B cell (primary cell): ENCODE results near the gene TPMT. TPM values are rescaled to one million over a fixed set of nuclear protein-coding genes. Genes with fewer than 3 reads are reported as not detected.

ENCODE experiments used
- ATAC-seq: fragments of 200-7000 bp; cut with Tn5 transposase; one replicate; pipeline ENCODE4 v1.10.0; 2021; ENCODE audit warnings: low read depth, mild to moderate bottlenecking, moderate number of reproducible peaks, moderate library complexity
- CTCF ChIA-PET: fragments of 350-600 bp; sonication (Branson Sonifier 250); formaldehyde crosslinking; loops from one replicate; lab custom pipeline; 2021; ENCODE audit warnings: antibody characterized with exemption, inconsistent platforms; lab: Charles Lee
- POLR2A ChIA-PET: fragments of 350-600 bp; sonication (Branson Sonifier 250); formaldehyde crosslinking; loops from one replicate; lab custom pipeline; 2021; ENCODE audit warnings: antibody characterized with exemption; lab: Charles Lee
- DNase-seq: peaks from one replicate; pipeline ENCODE4 v3.0.0; 2013
- H2AFZ ChIP-seq: 2 replicates; pipeline ENCODE4 v1.6.1; 2012; ENCODE audit warnings: mild to moderate bottlenecking, low read depth, low read length; ENCODE audit not compliant: insufficient read depth, poor library complexity, severe bottlenecking
- H3K27ac ChIP-seq, 2 donors: 1 replicate in 1 of 2; 2 replicates in 1 of 2; pipeline ENCODE4 v1.5.1; 2012 to 2013; ENCODE audit warnings: low read length in 2 of 2, mild to moderate bottlenecking in 2 of 2, moderate library complexity in 1 of 2
- H3K27me3 ChIP-seq, 4 experiments: fragments of 200-600 bp in 1 of 4; sonication (generic) in 1 of 4; replicated peaks in 1 of 4; 1 replicate in 2 of 4; 2 replicates in 2 of 4; pipeline versions ENCODE4 v1.6.1 to v1.7.0; 2013 to 2016; ENCODE audit warnings: low read length in 3 of 4, mild to moderate bottlenecking in 2 of 4, mixed read lengths in 1 of 4, moderate library complexity in 1 of 4; ENCODE audit not compliant: insufficient read depth in 4 of 4, control insufficient read depth in 3 of 4; ENCODE audit errors: control extremely low read depth in 1 of 4
- H3K36me3 ChIP-seq, 2 experiments: replicated peaks in 1 of 2; 1 replicate in 1 of 2; 2 replicates in 1 of 2; pipeline versions ENCODE4 v1.6.1 to v1.7.1; 2013; ENCODE audit warnings: low read length in 1 of 2; ENCODE audit not compliant: insufficient read depth in 2 of 2, control insufficient read depth in 1 of 2; ENCODE audit errors: control extremely low read depth in 1 of 2, extremely low read depth in 1 of 2
- H3K4me1 ChIP-seq, 2 donors: fragments of 200-600 bp in 1 of 2; sonication (generic) in 1 of 2; 1 replicate in 1 of 2; 2 replicates in 1 of 2; pipeline versions ENCODE4 v1.5.1 to v1.6.1; 2013 to 2017; ENCODE audit warnings: low read length in 2 of 2; ENCODE audit not compliant: control insufficient read depth in 2 of 2, insufficient read depth in 2 of 2
- H3K4me2 ChIP-seq: replicated peaks from 2 replicates; pipeline ENCODE3; 2012; ENCODE audit warnings: mild to moderate bottlenecking, low read depth, low read length; ENCODE audit not compliant: poor library complexity, severe bottlenecking
- H3K4me3 ChIP-seq, 5 experiments: fragments of 200-600 bp in 1 of 5; sonication (generic) in 1 of 5; 1 replicate in 3 of 5; 2 replicates in 2 of 5; pipeline versions ENCODE4 v1.5.1 to v1.7.0; 2011 to 2016; ENCODE audit warnings: low read length in 4 of 5, mild to moderate bottlenecking in 4 of 5, low read depth in 2 of 5, control low read depth in 1 of 5, moderate library complexity in 1 of 5; ENCODE audit not compliant: insufficient read depth in 1 of 5; ENCODE audit errors: control extremely low read depth in 1 of 5, extremely low read depth in 1 of 5
- H3K79me2 ChIP-seq: fragments of 200-600 bp; sonication (generic); one replicate; pipeline ENCODE4 v1.6.0; 2016; ENCODE audit warnings: low read length; ENCODE audit not compliant: control insufficient read depth, insufficient read depth
- H3K9ac ChIP-seq: fragments of 200-600 bp; sonication (generic); 2 replicates; pipeline ENCODE4 v1.6.1; 2017; ENCODE audit warnings: mild to moderate bottlenecking, low read length, moderate library complexity
- H3K9me3 ChIP-seq, 3 donors: one replicate each; pipeline versions ENCODE4 v1.6.1 to v1.7.1; 2013; ENCODE audit warnings: low read length in 2 of 3; ENCODE audit not compliant: control insufficient read depth in 2 of 3, insufficient read depth in 1 of 3; ENCODE audit errors: control extremely low read depth in 1 of 3
- H4K20me1 ChIP-seq: 2 replicates; pipeline ENCODE4 v1.6.0; 2012; ENCODE audit warnings: mild to moderate bottlenecking, low read length; ENCODE audit not compliant: insufficient read depth, control insufficient read depth, poor library complexity, severe bottlenecking
- H3K27ac Mint-ChIP-seq: one replicate; pipeline ENCODE4 v1.8.0; 2021; ENCODE audit warnings: mixed read lengths
- H3K27me3 Mint-ChIP-seq: one replicate; pipeline ENCODE4 v1.8.0; 2021; ENCODE audit warnings: mixed read lengths
- H3K4me1 Mint-ChIP-seq: one replicate; pipeline ENCODE4 v1.8.0; 2021; ENCODE audit warnings: mixed read lengths
- H3K4me3 Mint-ChIP-seq: one replicate; pipeline ENCODE4 v1.8.0; 2021; ENCODE audit warnings: mixed read lengths
- H3K9me3 Mint-ChIP-seq: one replicate; pipeline ENCODE4 v1.8.0; 2022; ENCODE audit warnings: mixed read lengths; ENCODE audit not compliant: insufficient read depth
- CTCF ChIP-seq: fragments of 200-600 bp; IDR thresholded peaks from one replicate; pipeline ENCODE4 v1.8.0; 2022; ENCODE audit warnings: antibody characterized with exemption, mild to moderate bottlenecking
- EZH2 ChIP-seq: IDR thresholded peaks from 2 replicates; pipeline ENCODE4 v1.6.1; 2012; ENCODE audit warnings: borderline replicate concordance, low read depth, mild to moderate bottlenecking, moderate library complexity, low read length; ENCODE audit not compliant: insufficient read depth, poor library complexity, severe bottlenecking
- WGBS: methylation state at CpG from one replicate; pipeline ENCODE4 v1.1.5; 2013; ENCODE audit warnings: missing lambda C conversion rate; ENCODE audit not compliant: insufficient coverage; 5-methylcytosine and 5-hydroxymethylcytosine counted together
- intact Hi-C: fragments of 100-400 bp; cut with micrococcal nuclease; formaldehyde crosslinking; loops from one replicate; pipeline ENCODE4 v1.10.0; 2022
- polyA plus RNA-seq: library from polyadenylated mRNA; depleted of rRNA; stranded (reverse); fragments of >200 nt; gene quantifications from 2 replicates; pipeline ENCODE4 v1.2.3, GENCODE V29; 2012
- total RNA-seq, 2 donors: library from RNA; stranded (reverse); fragments of 120-200 nt in 1 of 2; gene quantifications; 1 replicate in 1 of 2; 2 replicates in 1 of 2; pipeline versions ENCODE4 v1.2.3 to v1.2.4, GENCODE V29; 2013 to 2022

TPMT gene
- total and polyA plus RNA-seq, 2 donors (not counting 1 experiment from before 2014, with no cell fraction given) = 1.9 to 2.5 TPM

GRCh38 chr6:18186033-18186432 lies 31.2 kb upstream of the TPMT start:
- no peaks in the 10 kb centered on the region for H3K9me3 Mint-ChIP-seq
- Histone ChIP-seq H3K27me3 (no peaks in the 10 kb centered on the region), H3K4me2 (no peak overlapping the region), H2AFZ (no peak overlapping the region), H3K79me2 (peaks cover 15% of the 10 kb centered on the region), H3K36me3 (peaks cover under 1 to 27% of the 10 kb centered on the region in 2 experiments), H3K4me3 (no peak overlapping the region), H3K4me1 (peaks cover 12% of the 10 kb centered on the region in 2 donors), H3K9ac (no peak overlapping the region), H3K9me3 (no peaks in the 10 kb centered on the region), H4K20me1 (no peaks in the 10 kb centered on the region), H3K27ac (peak overlapping the region in 1 of 2 donors; percentile 42)
- H3K4me1 Mint-ChIP-seq = peaks cover 18% of the 10 kb centered on the region
- TF ChIP-seq CTCF (no peak), EZH2 (no peak)
- ChIA-PET CTCF (no interaction called here), POLR2A (no interaction called here)
- H3K4me3 Mint-ChIP-seq = no peak overlapping the region
- no peak for ATAC-seq
- no peak overlapping the region for H3K27ac Mint-ChIP-seq
- no peaks in the 10 kb centered on the region for H3K27me3 Mint-ChIP-seq
- no peak for DNase-seq
- WGBS = 60% methylated on average over 2 of the region's 2 CpGs
- intact Hi-C loops = no loop called here

GRCh38 chr6:18185624-18186023 lies 30.7 kb upstream of the TPMT start:
- WGBS = no CpG with 5 or more reads among the region's 1 CpG
- H3K79me2 ChIP-seq = peaks cover 17% of the 10 kb centered on the region
- Mint-ChIP-seq H3K27me3 (no peaks in the 10 kb centered on the region), H3K4me3 (no peak overlapping the region), H3K9me3 (no peaks in the 10 kb centered on the region), H3K4me1 (peaks cover 21% of the 10 kb centered on the region), H3K27ac (no peak overlapping the region)
- no peaks in the 10 kb centered on the region for H3K9me3 ChIP-seq
- no peak overlapping the region for H3K9ac ChIP-seq
- no peaks in the 10 kb centered on the region for H3K27me3 ChIP-seq
- POLR2A ChIA-PET = no interaction called here
- H3K36me3 ChIP-seq = peaks cover 0 to 25% of the 10 kb centered on the region in 2 experiments
- peaks cover 12% of the 10 kb centered on the region in 2 donors for H3K4me1 ChIP-seq
- H3K27ac ChIP-seq = no peak overlapping the region
- CTCF ChIA-PET = no interaction called here
- H3K4me2 ChIP-seq = no peak overlapping the region
- intact Hi-C loops = no loop called here
- no peak for DNase-seq
- H4K20me1 ChIP-seq = no peaks in the 10 kb centered on the region
- ATAC-seq = no peak
- TF ChIP-seq CTCF (no peak), EZH2 (no peak)
- no peak overlapping the region for H3K4me3 ChIP-seq
- H2AFZ ChIP-seq = no peak overlapping the region
